CD4-positive, alpha-beta T cell treated with Interleukin-15 for 4 hours (primary cell): ENCODE results near the gene PRRC2B.
A peak's percentile ranks its signal among the peaks of the same experiment; 100 is the strongest.
"Not testable (repeated sequence)": the region's sequence is repeated elsewhere in the genome, so short reads cannot be mapped to it uniquely, and the experiment has no call there.

Source experiments
- DNase-seq: peaks from one replicate; pipeline ENCODE4 v3.0.0-alpha.2; 2020; ENCODE audit warnings: low spot score

The PRRC2B gene

DNA sequence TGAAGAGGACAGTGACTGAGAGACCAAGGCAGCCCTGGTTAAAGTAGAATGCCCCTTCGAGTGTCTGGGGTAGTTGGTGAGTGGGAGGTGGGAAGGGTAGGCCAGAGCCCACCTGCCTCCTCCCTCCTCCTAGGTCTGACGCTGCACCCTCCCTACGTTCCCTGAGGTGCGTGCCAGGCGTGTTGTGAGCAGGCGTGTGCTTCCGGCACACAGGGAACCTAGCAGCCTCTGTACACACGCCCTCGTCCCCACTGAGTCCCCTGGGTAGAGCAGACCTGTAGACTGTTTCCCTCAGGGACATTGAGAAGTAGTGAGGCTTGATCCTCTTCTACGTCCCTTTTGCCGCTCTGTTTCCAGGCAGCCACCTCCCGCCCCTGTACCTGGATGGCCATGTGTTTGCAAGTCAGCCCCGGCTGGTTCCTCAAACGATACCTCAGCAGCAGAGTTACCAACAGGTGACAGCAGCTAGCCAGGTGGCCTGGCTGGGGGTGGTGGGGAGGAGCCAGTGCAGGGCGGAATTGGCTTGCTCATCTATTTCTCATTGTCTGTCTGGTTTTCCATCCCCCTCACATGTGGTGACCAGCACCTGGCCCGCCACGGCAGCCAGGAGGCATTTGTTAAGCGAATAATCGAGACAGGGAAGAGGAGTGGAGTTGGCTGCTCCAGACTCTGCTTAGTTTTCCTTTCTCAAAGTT is 92.0 kb downstream of the PRRC2B start:
- no peak for DNase-seq

DNA sequence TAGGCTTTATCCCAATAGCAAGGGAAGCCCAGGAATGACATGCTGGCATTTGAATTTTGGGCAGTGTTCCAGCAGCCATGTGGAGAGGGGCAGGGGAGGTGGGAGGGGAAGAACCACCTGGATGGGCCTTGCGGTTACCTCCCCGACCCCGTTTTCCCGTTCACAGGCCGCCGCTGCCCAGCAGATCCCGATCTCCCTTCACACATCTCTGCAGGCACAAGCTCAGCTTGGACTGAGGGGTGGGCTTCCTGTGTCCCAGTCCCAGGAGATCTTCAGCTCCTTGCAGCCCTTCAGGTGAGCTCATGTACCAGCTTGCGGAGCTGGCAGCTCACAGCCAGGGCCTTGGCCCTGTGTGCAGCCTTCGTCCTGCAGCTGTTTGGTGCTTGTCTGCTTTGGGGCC is 93.1 kb downstream of the PRRC2B start:
- no peak for DNase-seq

DNA sequence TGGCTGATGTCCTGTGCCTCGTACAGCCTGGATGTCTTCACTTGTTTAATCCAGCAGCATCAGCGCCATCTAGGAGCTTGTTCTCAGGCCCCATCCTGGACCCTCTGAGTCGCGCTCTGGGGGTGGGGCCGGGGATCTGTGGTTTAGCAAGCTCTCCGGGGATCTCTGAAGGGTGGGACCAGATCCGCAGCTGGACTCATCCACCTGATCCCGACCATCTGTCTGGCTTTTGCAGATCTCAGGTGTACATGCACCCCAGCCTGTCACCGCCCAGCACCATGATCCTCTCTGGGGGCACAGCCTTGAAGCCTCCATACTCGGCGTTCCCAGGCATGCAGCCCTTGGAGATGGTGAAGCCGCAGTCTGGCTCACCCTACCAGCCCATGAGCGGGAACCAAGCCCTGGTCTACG is 93.7 kb downstream of the PRRC2B start:
- DNase-seq: no peak

- DNase-seq: no peak
Observed at GRCh38 chr9:131490514-131490913, 96.6 kb downstream of the PRRC2B start.

DNA sequence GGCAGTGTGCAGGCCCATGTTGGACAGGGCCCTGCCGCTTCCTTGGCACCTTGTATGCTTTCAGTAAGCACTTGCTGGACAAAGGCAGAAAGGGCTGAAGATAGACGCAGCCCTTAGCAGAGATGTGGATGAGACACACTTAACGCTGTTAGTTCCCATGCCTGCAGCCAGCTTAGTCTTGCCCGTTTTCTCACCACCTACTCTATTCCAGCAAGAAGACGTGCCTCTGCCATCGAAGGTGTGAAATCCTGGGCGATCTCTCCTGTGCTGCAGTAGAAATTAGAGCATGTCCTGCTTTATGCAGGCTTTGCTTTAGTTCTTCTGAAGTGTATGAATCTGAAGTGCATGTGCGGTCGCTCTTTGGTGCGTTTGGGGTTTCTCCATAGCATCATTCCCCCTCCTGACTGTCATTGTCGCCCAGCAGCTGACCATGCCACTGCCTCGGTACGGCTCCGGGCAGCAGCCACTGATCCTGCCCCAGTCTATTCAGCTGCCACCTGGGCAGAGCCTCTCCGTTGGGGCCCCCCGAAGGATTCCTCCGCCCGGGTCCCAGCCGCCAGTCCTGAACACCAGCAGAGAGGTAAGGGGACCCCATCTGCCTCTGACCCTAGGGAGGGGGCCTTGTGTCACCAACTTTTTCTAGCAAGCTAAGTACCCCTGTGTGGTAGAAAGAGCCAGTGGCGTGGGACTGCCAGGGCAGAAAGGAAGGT is 97.3 kb downstream of the PRRC2B start:
- DNase-seq: no peak

DNA sequence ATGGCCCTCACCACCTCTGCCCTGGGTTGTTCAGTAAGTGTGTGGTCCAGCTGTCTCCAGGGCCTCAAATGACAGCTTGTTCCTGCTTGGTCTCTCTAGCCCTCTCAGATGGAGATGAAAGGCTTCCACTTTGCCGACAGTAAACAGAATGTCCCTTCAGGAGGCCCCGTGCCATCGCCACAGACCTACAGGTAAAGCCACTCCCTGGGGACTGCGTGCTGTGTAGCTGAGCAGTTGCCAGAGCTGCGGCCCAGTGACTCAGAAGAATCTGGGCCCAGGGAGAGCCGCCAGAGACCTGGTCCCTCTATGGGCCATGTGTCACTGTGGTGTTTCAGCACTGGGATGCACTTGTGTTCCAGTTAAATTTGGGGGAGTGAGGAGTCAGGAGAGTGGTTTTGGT is 98.2 kb downstream of the PRRC2B start:
- no peak for DNase-seq

DNA sequence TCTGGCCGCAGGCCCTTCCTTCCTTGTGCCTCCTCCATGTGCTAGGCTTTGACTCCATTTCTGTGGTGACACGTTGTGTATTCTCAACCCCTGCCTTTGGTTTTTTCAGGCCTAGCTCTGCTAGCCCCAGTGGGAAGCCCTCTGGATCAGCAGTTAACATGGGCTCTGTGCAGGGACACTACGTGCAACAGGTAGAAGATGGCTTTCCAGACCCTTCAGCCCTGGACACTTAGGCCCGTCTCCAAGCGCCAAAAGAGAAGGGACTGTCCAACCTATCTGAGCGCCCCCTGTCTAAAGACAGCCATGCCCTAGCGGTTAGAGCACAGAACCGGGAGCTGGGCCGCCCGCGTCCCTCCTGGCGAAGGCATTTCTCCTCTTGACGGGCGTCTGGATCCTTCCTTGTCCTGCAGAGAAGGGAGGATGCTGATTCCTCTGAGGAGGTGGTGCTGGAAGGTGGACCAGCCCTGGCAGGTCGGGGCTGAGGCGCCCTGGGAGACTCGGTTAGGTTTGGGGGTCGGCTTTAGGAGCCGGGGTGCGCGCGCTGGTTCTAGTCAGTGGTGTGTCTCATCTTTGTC is 100.5 kb downstream of the PRRC2B start:
- no peak for DNase-seq

- DNase-seq: no peak
Observed at GRCh38 chr9:131495785-131496184, 101.9 kb downstream of the PRRC2B start.

DNA sequence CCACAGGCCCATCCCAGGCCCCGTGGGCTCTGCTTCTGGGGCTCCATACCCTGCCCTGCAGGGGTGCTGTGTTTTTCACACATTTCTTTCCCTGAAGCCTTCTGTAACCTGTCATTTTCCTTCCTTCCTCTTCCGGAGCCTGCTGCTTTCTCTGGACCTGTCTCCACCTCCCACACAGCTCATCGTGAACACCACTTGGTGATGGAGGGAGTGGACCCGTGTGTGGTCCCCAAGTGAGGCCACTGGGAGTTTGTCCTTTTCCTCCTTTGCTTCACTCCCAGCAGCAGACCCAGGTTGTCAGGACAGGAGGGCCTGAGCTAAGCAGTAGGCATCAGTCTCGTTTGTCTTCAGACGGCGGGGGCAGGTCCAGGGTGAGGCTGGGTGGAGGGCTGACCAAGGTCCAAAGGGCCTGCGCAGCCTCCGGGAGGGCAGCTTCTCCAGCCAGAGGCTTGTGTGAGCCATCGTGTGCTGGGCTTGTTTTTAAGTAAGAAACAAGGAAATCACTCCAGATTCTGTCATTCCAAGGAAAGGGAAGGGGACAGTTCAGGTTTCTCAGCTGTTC is 103.0 kb downstream of the PRRC2B start:
- DNase-seq: no peak

DNA sequence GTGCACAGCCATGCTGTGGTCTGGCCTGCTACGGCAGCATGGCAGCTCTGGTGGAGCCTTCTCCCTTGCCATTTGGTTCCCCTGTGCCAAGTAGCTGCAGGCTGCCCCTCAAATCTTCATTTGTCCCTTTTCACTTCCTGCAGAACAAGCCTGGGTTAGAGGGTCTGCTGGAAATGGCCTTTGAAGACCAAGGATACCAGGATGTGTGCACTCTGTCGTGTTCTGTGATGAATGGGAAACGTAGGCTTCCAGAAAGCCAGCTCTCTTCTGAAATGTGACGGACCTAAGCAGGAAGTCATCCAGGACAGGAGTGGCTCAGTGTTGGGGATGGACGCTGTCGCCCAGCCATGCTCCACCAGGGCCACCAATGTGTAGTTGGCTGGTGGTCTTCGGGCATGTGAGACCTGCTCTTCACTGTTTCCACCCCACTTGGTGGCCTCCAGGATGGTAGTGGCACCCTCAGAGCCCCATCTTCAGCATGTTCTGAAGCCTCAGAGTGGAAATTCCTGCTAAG is 105.4 kb downstream of the PRRC2B start:
- no peak for DNase-seq

DNA sequence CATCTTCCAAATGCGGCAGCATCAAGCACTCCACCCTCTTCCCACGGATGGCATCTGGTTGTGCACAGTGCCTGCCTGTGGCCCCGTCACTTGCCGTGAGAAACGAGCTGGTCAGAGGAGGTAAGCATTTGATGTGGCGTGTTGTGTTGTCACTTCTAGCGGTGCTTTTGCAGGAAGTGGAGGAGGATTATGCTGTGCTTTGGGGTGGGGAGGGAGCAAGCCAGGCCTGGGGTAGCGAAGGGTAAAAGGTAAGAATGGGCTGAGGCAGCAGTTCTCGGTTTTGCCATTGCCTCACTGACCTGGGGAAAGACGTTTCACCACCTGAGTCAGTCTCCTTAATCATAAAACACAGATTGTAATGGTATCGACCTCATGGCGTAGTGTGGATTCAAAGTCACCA is 106.5 kb downstream of the PRRC2B start:
- peak; percentile 75 for DNase-seq

GRCh38 chr9:131500939-131501541 is 107.2 kb downstream of the PRRC2B start:
- DNase-seq: peak; percentile 66

- DNase-seq: peak; percentile 91
Observed at GRCh38 chr9:131502781-131503625, 109.1 kb downstream of the PRRC2B start, which contains the start of gene POMT1. POMT1 (plus strand) TSS chr9:131502918; CDS start chr9:131504219, 1,301 bp downstream.

GRCh38 chr9:131503626-131504465 is 110.0 kb downstream of the PRRC2B start:
- peak; percentile 66 for DNase-seq

GRCh38 chr9:131505012-131505411 is 111.1 kb downstream of the PRRC2B start:
- DNase-seq: no peak

DNA sequence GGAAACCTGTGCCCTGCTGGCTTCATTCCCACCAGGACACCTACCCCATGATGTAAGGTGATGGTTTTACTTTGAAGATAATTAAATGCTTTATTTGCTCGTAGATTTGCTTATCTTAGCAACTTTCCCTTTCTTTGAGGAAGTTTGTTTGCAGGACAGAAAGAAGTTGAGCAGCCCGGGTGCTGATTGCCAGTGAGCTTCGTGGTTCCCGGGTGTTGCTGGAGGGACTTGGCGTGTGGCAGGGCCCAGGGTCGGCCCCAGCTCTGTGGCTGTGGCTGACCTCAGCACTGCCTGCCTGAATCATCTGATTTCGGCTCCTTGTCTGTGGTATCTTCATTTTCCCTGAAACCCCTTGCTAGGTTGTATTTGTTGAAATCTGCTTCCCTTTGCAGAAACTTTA is 117.5 kb downstream of the PRRC2B start:
- DNase-seq: no peak

DNA sequence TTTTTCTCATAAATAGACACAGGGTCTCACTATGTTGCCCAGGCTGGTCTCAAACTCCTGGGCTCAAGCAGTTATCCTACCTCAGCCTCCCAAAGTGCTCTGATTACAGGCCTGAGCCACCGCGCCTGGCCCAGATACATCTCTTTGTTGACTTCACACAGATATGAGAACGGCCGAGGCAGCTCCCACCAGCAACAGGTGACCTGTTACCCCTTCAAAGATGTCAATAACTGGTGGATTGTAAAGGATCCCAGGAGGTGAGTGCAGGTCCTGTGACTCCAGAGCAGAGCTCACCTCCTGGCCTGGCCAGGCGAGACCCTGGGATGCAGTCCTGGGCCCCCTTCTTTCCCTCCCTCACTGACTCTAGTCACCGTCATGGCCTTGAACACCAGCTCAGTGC is 118.0 kb downstream of the PRRC2B start:
- no peak for DNase-seq

- DNase-seq: no peak
Observed at GRCh38 chr9:131513177-131513576, 119.3 kb downstream of the PRRC2B start.

DNA sequence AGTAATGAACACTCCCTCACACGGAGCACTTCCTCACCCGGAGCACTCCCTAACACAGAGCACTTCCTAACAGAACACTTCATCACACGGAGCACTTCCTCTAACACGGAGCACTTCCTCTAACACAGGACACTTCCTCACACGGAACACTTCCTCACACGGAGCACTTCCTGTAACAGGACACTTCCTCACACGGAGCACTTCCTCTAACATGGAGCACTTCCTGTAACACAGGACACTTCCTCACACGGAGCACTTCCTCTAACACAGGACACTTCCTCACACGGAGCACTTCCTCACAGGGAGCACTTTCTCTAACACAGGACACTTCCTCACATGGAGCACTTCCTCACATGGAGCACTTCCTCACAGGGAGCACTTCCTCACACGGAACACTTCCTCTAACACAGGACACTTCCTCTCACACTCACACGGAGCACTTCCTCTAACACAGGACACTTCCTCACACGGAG is 121.7 kb downstream of the PRRC2B start:
- not testable (repeated sequence) for DNase-seq

DNA sequence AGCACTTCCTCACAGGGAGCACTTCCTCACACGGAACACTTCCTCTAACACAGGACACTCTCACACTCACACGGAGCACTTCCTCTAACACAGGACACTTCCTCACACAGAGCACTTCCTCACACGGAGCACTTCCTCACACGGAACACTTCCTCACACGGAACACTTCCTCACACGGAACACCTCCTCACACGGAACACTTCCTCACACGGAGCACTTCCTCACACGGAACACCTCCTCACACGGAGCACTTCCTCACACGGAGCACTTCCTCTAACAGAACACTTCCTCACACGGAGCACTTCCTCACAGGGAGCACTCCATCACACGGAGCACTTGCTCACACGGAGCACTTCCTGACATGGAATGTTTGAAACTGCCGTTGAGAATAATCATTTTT is 122.2 kb downstream of the PRRC2B start:
- DNase-seq: no peak
